Endometrial microvascular endothelial cells (primary cell): ENCODE data around the gene PSMA5. TPM values are rescaled to one million over a fixed set of nuclear protein-coding genes. Genes with fewer than 3 reads are reported as not detected.
"Not testable (repeated sequence)": the region's sequence is repeated elsewhere in the genome, so short reads cannot be mapped to it uniquely, and the experiment has no call there.

Experiments used
- in situ Hi-C: cut with HindIII; loops from 2 replicates; pipeline ENCODE4 v1.10.0; 2017; ENCODE audit warnings: low sequenced_read_pairs, low pct_unique_long_range_greater_than_20kb; ENCODE audit errors: inconsistent ontology term
- total RNA-seq: library from RNA; depleted of rRNA; stranded (reverse); fragments of >200 nt; gene quantifications from one replicate; pipeline ENCODE4 v1.2.3, GENCODE V29; 2015; ENCODE audit errors: inconsistent ontology term

The PSMA5 gene
- total RNA-seq, 1 donor from 2014 or later, result 67.8 TPM

DNA sequence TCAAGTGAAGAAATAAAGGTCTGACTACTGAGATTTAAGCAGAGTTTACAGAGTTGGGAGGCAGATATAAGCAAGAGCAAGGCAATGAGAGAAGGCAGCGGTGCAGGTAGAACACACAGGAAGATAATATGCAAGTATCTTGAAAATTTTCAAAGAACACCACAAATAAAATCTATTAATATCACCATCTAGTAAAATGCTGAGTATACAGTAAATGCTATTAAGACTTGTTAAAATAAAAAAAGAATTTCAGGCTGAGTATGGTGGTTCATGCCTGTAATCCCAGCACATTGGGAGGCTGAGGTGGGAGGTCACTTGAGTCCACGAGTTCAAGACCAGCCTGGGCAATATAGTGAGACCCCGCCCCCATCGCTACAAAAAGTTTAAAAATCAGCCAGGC is 48.5 kb downstream of the PSMA5 start:
- in situ Hi-C loops, result no loop called here

GRCh38 chr1:109373696-109374095 is 52.6 kb downstream of the PSMA5 start:
- in situ Hi-C loops, result not testable (repeated sequence)

- in situ Hi-C loops, result no loop called here
Measured at GRCh38 chr1:109373126-109373525, 53.1 kb downstream of the PSMA5 start.

DNA sequence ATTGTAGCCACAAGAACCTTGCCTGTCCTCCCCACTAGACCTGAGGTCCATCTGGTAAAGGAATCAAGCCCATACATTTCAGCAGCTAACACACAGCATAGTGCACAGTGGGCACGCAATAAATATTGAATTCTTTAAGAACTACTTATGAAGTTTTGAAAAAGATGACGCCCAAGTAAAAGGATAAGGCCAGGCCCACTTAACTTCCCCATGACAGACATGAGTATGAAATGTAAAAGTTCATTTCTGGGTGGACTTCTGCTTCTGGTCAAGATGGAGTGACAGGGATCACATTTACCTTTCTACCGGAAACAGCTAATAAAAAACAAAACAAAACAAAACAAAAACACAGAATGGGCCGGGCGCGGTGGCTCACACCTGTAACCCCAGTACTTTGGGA is 54.0 kb downstream of the PSMA5 start:
- in situ Hi-C loops, result no loop called here

DNA sequence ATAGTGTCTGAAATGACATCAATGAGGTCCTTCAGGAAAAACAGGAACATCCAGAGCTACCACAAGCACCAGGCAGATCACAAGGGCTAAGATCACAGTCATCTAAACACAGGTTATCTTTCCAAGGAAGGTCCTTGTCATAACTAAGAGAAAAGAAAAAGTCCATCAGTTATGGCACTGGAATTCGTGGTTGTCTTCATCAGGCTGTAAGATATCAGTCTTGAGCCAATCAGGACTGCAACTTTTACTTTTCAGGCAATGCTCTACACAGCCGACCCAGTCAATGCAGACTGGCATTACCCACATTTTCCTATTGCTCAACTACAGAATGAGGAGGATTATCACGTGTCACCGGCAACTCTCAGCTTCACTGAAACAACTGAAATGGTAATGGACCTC is 54.9 kb downstream of the PSMA5 start:
- in situ Hi-C loops, result no loop called here

- in situ Hi-C loops, result no loop called here
Measured at GRCh38 chr1:109370712-109371340, 55.4 kb downstream of the PSMA5 start.

- in situ Hi-C loops, result no loop called here
Measured at GRCh38 chr1:109369167-109369746, 57.0 kb downstream of the PSMA5 start.

DNA sequence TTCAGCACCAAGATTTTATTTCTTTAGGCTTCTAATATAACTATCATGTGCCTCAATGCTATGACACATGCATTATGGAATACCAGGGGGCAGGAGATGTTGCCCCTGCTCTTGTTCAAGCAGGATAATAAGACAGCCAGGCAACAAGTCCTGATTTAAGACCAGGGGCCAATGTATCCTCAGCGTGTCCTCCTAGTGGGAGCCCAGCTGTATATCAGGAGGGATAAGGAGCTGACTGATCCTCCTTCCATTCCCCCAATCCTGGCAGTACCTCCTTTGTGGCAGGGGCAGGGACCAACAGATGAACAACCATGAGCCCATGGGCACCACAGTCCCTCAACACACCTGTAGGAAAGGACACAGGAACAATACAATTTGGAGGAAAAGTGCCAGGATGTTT is 57.8 kb downstream of the PSMA5 start:
- in situ Hi-C loops, result no loop called here

- in situ Hi-C loops, result no loop called here
Measured at GRCh38 chr1:109367626-109368025, 58.6 kb downstream of the PSMA5 start.

GRCh38 chr1:109365642-109366204 is 60.5 kb downstream of the PSMA5 start:
- in situ Hi-C loops, result no loop called here

DNA sequence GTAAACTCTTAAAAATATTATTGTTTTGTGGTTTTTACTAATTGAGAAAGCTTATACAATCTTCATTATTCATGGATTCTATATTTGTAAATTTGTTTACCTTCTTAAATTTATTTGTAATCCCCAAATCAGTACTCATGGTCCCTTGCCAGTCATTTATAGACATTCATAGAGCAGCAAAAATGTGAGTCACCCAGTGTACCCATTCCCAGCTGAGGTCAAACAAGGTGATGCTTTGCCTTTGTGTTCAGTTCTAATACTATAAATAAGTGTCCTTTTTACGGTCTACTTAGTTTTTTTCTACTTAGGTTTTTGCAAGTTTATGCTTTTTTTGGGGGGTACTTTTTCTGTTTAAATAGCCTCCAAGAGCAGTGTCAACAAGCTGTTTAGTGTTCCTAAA is 64.6 kb downstream of the PSMA5 start:
- in situ Hi-C loops, result no loop called here

- in situ Hi-C loops, result no loop called here
Measured at GRCh38 chr1:109361069-109361468, 65.2 kb downstream of the PSMA5 start.

- in situ Hi-C loops, result no loop called here
Measured at GRCh38 chr1:109357616-109358015, 68.6 kb downstream of the PSMA5 start.

- in situ Hi-C loops, result no loop called here
Measured at GRCh38 chr1:109356915-109357314, 69.3 kb downstream of the PSMA5 start.

GRCh38 chr1:109356505-109356904 is 69.7 kb downstream of the PSMA5 start:
- in situ Hi-C loops, result no loop called here

GRCh38 chr1:109354929-109355328 is 71.3 kb downstream of the PSMA5 start:
- in situ Hi-C loops, result no loop called here

DNA sequence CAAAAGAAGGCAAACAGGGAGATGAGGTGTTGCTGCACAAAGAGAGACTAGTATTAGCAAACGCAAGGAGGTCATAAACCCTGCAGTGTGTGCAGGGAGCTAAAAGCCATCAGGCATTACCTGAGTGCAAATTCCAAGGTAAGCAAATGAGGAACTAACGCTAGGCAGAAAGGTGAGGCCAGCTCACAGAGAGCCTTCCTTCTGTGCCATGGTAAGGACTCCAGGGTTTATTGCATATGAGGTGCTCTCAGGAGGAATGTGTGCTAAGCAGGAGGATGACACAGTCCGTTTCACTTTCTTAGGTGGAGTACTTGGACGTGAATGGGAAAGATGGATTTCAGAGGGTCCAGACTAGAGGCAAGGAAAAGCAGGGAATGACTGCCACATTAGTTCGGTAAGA is 74.8 kb downstream of the PSMA5 start:
- in situ Hi-C loops, result no loop called here

GRCh38 chr1:109350655-109351054 is 75.6 kb downstream of the PSMA5 start:
- in situ Hi-C loops, result no loop called here

DNA sequence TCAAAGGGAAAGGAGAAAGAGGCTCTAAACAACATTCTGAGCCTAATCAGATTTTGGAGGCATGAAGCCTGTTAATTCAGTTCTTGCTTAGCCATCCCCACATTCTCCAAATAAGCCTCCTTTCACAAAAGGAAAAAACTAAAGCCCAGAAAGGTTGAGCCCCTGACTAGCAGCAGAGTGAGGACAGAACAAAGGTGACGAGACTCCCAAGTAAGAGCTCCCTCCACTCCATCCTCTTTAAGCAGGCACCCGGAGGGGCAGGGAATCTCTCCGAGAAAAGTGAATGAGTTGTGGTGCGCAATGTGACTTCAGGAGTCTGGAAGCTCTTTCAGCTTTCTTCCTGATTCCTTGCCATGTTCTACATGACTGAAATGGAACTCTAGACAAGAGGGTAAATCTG is 76.1 kb downstream of the PSMA5 start:
- in situ Hi-C loops, result no loop called here
